22Rv1 (cell line): ENCODE results near the gene RNF180.

Source experiments
- ZFX ChIP-seq: fragments of 450-650 bp; IDR thresholded peaks from 2 replicates; pipeline ENCODE4 v1.6.1; 2017; ENCODE audit warnings: antibody characterized with exemption, borderline replicate concordance
- TF ChIP-seq, protein P1 (sequence below): fragments of 450-650 bp; IDR thresholded peaks from 2 replicates; pipeline ENCODE4 v1.5.1; 2017; ENCODE audit warnings: mild to moderate bottlenecking

DNA sequence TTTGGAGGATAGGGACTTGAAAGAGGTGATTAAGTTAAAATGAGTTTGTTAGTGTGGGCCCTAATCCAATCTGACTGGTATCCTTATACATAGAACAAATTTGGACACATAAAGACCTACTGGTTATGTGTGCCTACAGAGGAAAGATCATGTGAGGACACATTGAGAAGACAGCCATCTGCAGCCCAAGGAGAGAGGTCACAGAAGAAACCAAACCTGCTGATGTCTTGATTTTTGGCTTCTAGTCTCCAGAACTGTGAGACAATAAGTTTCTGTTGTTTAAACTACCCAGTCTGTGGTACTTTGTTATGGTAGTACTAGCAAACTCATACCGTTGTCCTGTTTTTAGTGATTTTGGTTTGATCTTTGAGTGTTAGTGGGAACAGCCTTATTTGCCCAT is 18.3 kb downstream of the RNF180 start:
- TF ChIP-seq, protein P1, sequence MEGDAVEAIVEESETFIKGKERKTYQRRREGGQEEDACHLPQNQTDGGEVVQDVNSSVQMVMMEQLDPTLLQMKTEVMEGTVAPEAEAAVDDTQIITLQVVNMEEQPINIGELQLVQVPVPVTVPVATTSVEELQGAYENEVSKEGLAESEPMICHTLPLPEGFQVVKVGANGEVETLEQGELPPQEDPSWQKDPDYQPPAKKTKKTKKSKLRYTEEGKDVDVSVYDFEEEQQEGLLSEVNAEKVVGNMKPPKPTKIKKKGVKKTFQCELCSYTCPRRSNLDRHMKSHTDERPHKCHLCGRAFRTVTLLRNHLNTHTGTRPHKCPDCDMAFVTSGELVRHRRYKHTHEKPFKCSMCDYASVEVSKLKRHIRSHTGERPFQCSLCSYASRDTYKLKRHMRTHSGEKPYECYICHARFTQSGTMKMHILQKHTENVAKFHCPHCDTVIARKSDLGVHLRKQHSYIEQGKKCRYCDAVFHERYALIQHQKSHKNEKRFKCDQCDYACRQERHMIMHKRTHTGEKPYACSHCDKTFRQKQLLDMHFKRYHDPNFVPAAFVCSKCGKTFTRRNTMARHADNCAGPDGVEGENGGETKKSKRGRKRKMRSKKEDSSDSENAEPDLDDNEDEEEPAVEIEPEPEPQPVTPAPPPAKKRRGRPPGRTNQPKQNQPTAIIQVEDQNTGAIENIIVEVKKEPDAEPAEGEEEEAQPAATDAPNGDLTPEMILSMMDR: no peak
- TF ChIP-seq ZFX: no peak
